Ramos (cell line): Measurements from ENCODE around the gene SCGB1C1.

Source experiments
- in situ Hi-C: fragments of 300-500 bp; cut with MboI; formaldehyde crosslinking; loops from one replicate; pipeline ENCODE4 v1.14.3; 2022; ENCODE audit warnings: low sequenced_read_pairs; ENCODE audit not compliant: unreplicated experiment

Gene SCGB1C1

GRCh38 chr11:204587-205109 lies 11.8 kb downstream of the SCGB1C1 start:
- in situ Hi-C loops: no loop called here

- in situ Hi-C loops: no loop called here
Measured at GRCh38 chr11:205221-206001, 12.5 kb downstream of the SCGB1C1 start.

DNA sequence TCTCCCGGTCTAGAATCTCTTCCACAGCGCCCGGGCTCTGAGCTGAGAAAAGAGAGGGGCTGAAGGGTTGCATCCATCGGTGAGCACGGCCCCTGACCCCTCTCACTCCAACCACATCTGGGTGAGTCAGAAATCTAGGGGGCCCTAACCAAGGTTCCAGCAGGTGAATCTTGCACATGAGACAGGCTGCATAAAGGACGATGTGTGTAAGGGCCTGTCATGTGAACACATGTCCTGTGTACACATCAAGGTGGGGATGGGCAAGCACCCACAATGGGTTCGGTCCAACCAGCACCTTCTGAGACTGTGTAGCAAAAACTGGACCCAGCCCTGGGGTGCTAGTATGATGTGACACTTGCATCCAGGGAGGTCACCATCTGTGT lies 13.1 kb downstream of the SCGB1C1 start:
- in situ Hi-C loops: no loop called here

- in situ Hi-C loops: no loop called here
Measured at GRCh38 chr11:206526-207207, 13.8 kb downstream of the SCGB1C1 start.

- in situ Hi-C loops: no loop called here
Measured at GRCh38 chr11:207208-207862, 14.5 kb downstream of the SCGB1C1 start, which contains the start of the genes BET1L and RIC8A. TSS of gene BET1L (minus strand) at chr11:207399. CDS start at chr11:207321, 78 bp downstream. TSS of gene RIC8A (plus strand) at chr11:207708. CDS start at chr11:208855, 1,147 bp downstream.

DNA sequence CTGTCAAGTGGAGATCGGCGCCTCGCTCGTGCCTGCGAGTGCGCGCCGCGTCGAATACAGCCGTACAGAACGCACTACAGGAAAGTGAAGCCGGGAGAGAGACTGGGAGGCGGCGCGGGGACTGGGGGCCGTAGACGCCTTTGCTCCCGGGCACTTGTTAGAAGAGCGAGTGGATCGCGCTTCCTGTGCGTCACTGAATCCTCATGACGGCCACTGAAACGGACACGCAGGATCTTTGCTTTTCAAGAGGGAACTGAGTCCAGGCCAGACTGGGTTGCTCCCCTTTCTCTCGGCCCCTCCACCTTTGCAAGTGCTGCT lies 14.9 kb downstream of the SCGB1C1 start:
- in situ Hi-C loops: no loop called here

- in situ Hi-C loops: no loop called here
Measured at GRCh38 chr11:208181-208916, 15.5 kb downstream of the SCGB1C1 start.

DNA sequence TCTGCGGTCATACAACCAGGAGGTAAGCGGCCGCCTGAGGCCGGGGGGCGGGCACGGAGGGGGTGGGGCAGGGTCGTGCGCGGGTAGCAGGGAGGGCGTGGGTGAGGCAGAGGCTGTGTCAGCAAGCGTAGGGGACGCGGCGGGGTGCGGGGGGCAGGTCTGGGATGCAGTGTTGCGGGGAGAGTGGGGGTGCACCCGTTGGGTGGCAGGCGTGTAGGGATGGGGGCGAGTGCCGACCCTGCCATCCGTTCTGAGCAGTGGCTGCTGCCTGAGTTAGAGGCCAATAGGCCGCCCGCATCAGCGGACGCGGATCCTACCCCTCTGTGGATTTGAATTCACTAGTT lies 16.0 kb downstream of the SCGB1C1 start:
- in situ Hi-C loops: no loop called here

DNA sequence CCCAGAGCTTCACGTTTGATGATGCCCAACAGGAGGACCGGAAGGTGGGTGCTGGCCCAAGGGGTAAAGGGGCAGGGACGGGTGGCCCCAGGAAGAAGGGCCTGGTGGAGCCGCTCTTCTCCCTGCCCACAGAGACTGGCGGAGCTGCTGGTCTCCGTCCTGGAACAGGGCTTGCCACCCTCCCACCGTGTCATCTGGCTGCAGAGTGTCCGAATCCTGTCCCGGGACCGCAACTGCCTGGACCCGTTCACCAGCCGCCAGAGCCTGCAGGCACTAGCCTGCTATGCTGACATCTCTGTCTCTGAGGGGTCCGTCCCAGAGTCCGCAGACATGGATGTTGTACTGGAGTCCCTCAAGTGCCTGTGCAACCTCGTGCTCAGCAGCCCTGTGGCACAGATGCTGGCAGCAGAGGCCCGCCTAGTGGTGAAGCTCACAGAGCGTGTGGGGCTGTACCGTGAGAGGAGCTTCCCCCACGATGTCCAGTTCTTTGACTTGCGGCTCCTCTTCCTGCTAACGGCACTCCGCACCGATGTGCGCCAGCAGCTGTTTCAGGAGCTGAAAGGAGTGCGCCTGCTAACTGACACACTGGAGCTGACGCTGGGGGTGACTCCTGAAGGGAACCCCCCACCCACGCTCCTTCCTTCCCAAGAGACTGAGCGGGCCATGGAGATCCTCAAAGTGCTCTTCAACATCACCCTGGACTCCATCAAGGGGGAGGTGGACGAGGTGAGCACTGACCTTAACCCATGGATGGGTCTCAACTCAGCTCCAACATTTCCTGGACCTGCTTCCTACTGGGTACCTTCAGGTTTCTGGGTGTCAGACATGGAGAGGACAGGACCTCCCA lies 16.6 kb downstream of the SCGB1C1 start:
- in situ Hi-C loops: no loop called here

DNA sequence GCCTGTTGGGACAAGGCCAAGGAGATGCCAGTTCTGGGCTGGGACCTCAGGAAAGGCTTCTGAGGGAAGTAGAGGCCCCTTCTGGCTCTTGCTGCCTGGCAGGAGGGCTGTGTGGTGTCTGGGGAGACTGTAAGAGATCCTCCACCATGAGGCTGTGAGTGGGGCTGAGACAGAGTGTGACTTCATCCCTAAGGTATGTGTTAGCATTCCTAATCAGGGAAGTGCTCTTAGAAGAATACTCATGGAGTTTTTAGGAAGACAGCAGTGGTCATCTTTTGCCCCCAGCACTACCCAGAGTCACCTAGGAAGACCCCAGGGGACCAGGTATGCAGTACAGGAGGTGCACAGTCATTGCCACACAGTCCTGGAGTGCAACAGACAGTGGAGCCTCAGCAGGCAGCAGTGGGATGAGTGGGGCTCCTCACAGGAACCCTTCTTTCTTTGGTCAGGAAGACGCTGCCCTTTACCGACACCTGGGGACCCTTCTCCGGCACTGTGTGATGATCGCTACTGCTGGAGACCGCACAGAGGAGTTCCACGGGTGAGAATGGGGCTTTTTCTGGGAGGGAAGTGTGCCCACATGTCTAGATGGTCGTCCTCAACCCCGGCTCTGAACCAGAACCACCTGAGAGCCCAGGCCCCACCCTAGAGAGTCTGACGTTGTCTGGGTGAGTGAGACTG lies 17.4 kb downstream of the SCGB1C1 start:
- in situ Hi-C loops: no loop called here

DNA sequence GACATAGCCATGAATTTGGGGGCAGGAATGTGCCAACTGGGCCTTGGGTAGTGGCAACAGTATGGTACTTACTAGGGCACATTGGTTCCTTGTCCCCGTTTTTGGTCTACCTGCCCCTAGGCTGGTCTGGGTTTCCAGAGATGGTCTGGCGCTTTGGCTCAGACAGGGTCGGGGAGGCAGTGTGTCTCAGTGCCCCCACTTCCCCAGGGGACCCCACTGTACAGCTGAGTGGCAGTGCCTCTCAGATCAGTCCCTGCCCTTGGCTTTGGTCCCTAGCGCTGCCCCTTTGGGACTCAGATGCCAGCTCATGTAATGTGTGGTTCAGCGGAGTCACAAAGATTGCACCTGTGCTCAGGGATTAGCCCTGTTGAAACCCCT lies 17.9 kb downstream of the SCGB1C1 start:
- in situ Hi-C loops: no loop called here

- in situ Hi-C loops: no loop called here
Measured at GRCh38 chr11:211295-211694, 18.4 kb downstream of the SCGB1C1 start.

DNA sequence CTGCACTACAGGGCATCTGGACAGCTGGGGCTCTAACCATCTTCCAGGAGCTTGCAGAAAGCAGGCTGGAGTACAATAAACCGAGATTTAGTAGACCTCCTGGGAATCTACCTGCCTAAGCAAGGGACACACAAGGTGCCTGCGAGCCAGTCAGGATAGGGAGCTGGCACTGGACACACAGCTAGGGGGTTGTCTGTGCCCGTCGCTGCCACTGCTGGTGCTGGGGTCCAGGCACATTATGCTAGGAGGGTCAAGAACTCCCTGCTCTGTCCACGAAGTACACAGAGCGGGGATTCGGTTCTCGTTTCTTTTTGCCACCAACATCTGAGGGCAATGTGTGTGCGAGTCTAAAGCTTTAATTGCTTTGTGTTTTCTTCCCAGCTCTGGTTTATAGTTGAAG lies 18.9 kb downstream of the SCGB1C1 start:
- in situ Hi-C loops: no loop called here

GRCh38 chr11:212150-213100 lies 19.5 kb downstream of the SCGB1C1 start:
- in situ Hi-C loops: no loop called here

DNA sequence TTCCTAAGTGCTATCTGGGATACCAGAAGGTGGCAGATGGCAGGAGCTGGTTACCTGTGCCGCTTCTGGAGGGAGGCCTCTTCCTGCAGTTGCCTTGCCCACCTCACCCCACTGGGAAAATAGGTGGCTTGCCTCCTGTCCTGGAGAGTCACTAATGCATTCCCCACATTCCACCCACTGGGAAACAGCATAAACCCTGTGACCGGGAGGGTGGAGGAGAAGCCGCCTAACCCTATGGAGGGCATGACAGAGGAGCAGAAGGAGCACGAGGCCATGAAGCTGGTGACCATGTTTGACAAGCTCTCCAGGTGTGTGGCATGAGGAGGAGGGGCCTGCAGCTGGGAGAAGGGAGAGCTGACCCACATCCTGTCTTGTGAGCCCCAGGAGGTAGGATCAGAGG lies 20.2 kb downstream of the SCGB1C1 start:
- in situ Hi-C loops: no loop called here

GRCh38 chr11:214083-214482 lies 21.2 kb downstream of the SCGB1C1 start:
- in situ Hi-C loops: no loop called here

GRCh38 chr11:215581-216037 lies 22.7 kb downstream of the SCGB1C1 start:
- in situ Hi-C loops: no loop called here
